Panc1 (cell line): ENCODE data around the gene ADGRD1.

ENCODE experiments used
- POLR2AphosphoS5 ChIP-seq: IDR thresholded peaks from 2 replicates; pipeline ENCODE4 v1.6.1; 2012; ENCODE audit warnings: mild to moderate bottlenecking, low read depth, low read length, moderate library complexity
- REST ChIP-seq, 2 experiments: IDR thresholded peaks; 2 replicates each; pipeline ENCODE4 v1.6.1; 2011 to 2012; ENCODE audit warnings: low read depth in 2 of 2, control low read depth in 1 of 2, low read length in 1 of 2, mild to moderate bottlenecking in 1 of 2, moderate library complexity in 1 of 2; ENCODE audit not compliant: insufficient read depth in 1 of 2
- SIN3A ChIP-seq: IDR thresholded peaks from 2 replicates; pipeline ENCODE4 v1.6.1; 2012; ENCODE audit warnings: low read depth, mild to moderate bottlenecking, low read length, moderate library complexity, borderline replicate concordance; ENCODE audit not compliant: insufficient read depth
- TF ChIP-seq, protein P1 (sequence below): fragments of 450-650 bp; IDR thresholded peaks from 2 replicates; pipeline ENCODE4 v1.5.1; 2017; ENCODE audit warnings: mild to moderate bottlenecking

GRCh38 chr12:131033886-131034482 is 80.3 kb downstream of the ADGRD1 start:
- TF ChIP-seq POLR2AphosphoS5 (no peak), REST (IDR thresholded peaks at IDR 0.05; ENCODE audit: insufficient read depth in 1 of 2, low read depth in 2 of 2, low read length in 1 of 2) (no peak), SIN3A (no peak)
- TF ChIP-seq, protein P1, sequence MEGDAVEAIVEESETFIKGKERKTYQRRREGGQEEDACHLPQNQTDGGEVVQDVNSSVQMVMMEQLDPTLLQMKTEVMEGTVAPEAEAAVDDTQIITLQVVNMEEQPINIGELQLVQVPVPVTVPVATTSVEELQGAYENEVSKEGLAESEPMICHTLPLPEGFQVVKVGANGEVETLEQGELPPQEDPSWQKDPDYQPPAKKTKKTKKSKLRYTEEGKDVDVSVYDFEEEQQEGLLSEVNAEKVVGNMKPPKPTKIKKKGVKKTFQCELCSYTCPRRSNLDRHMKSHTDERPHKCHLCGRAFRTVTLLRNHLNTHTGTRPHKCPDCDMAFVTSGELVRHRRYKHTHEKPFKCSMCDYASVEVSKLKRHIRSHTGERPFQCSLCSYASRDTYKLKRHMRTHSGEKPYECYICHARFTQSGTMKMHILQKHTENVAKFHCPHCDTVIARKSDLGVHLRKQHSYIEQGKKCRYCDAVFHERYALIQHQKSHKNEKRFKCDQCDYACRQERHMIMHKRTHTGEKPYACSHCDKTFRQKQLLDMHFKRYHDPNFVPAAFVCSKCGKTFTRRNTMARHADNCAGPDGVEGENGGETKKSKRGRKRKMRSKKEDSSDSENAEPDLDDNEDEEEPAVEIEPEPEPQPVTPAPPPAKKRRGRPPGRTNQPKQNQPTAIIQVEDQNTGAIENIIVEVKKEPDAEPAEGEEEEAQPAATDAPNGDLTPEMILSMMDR = no peak
